ENCODE measurements around the gene TRAF4.
"Not testable (repeated sequence)": the region's sequence is repeated elsewhere in the genome, so short reads cannot be mapped to it uniquely, and the experiment has no call there.

The TRAF4 gene

GRCh38 chr17:28783161-28783560 lies 39.4 kb downstream of the TRAF4 start:
- no peak for DNase-seq (ENCODE audit: low spot score)

- no peak for DNase-seq (ENCODE audit: low spot score)
Measured at GRCh38 chr17:28788100-28788499, 44.3 kb downstream of the TRAF4 start.

GRCh38 chr17:28792877-28793661 lies 49.3 kb downstream of the TRAF4 start:
- no peak for DNase-seq (ENCODE audit: low spot score)

GRCh38 chr17:28794846-28795441 lies 51.1 kb downstream of the TRAF4 start:
- DNase-seq (ENCODE audit: low spot score): not testable (repeated sequence)

- no peak for DNase-seq (ENCODE audit: low spot score)
Measured at GRCh38 chr17:28796062-28796461, 52.3 kb downstream of the TRAF4 start.
